Measurements from ENCODE around the gene F9.
"Not testable (repeated sequence)": the region's sequence is repeated elsewhere in the genome, so short reads cannot be mapped to it uniquely, and the experiment has no call there.

Gene F9

GRCh38 chrX:139530550-139530949 lies at the start of gene F9:
Gene F9, plus strand, starts transcription at chrX:139530739. Its CDS starts 26 bp downstream, at chrX:139530765.
- DNase-seq = no peak

- no peak for DNase-seq
Measured at GRCh38 chrX:139483699-139484098, 46.8 kb upstream of the F9 start.

- no peak for DNase-seq
Measured at GRCh38 chrX:139484591-139484990, 45.9 kb upstream of the F9 start.

GRCh38 chrX:139495324-139495723 lies 35.2 kb upstream of the F9 start:
- no peak for DNase-seq

GRCh38 chrX:139506333-139506732 lies 24.2 kb upstream of the F9 start:
- DNase-seq = no peak

- DNase-seq = no peak
Measured at GRCh38 chrX:139508099-139508498, 22.4 kb upstream of the F9 start.

GRCh38 chrX:139518475-139518874 lies 12.1 kb upstream of the F9 start:
- DNase-seq = no peak

GRCh38 chrX:139528829-139529228 lies 1.7 kb upstream of the F9 start:
- DNase-seq = not testable (repeated sequence)

- no peak for DNase-seq
Measured at GRCh38 chrX:139532834-139533233, 2.3 kb downstream of the F9 start.

GRCh38 chrX:139533444-139533843 lies 2.9 kb downstream of the F9 start:
- no peak for DNase-seq

GRCh38 chrX:139538907-139539790 lies 8.6 kb downstream of the F9 start:
- no peak for DNase-seq

GRCh38 chrX:139542652-139543051 lies 12.1 kb downstream of the F9 start:
- no peak for DNase-seq

- DNase-seq = no peak
Measured at GRCh38 chrX:139543920-139544319, 13.4 kb downstream of the F9 start.

- no peak for DNase-seq
Measured at GRCh38 chrX:139544591-139544990, 14.1 kb downstream of the F9 start.

- no peak for DNase-seq
Measured at GRCh38 chrX:139554376-139554775, 23.8 kb downstream of the F9 start.

- no peak for DNase-seq
Measured at GRCh38 chrX:139554991-139555675, 24.6 kb downstream of the F9 start.

GRCh38 chrX:139559383-139560042 lies 29.0 kb downstream of the F9 start:
- DNase-seq = peak; percentile 52

GRCh38 chrX:139560221-139560620 lies 29.7 kb downstream of the F9 start:
- no peak for DNase-seq

- DNase-seq = no peak
Measured at GRCh38 chrX:139563251-139563650, 32.7 kb downstream of the F9 start.

- no peak for DNase-seq
Measured at GRCh38 chrX:139566981-139567380, 36.4 kb downstream of the F9 start.

- DNase-seq = no peak
Measured at GRCh38 chrX:139581068-139581467, 50.5 kb downstream of the F9 start.

GRCh38 chrX:139585613-139586012 lies 55.1 kb downstream of the F9 start:
- DNase-seq = no peak

GRCh38 chrX:139596068-139596467 lies 65.5 kb downstream of the F9 start:
- DNase-seq = no peak

GRCh38 chrX:139600105-139600504 lies 69.6 kb downstream of the F9 start:
- no peak for DNase-seq
